HG03565 (cell line): ENCODE measurements around the gene KLK5.
"Not testable (repeated sequence)": the region's sequence is repeated elsewhere in the genome, so short reads cannot be mapped to it uniquely, and the experiment has no call there.

Experiments used
- ATAC-seq: cut with Tn5 transposase; IDR thresholded peaks from one replicate; pipeline ENCODE4 v1.9.1; 2021; ENCODE audit warnings: mild to moderate bottlenecking, moderate library complexity; ENCODE audit not compliant: unreplicated experiment

Gene KLK5

GRCh38 chr19:50924586-50924985 lies 28.3 kb downstream of the KLK5 start:
- ATAC-seq, result no peak

- no peak for ATAC-seq
These were observed 30.5 kb downstream of the KLK5 start for GRCh38 chr19:50922317-50922853.

GRCh38 chr19:50921426-50922316 lies 31.2 kb downstream of the KLK5 start:
- no peak for ATAC-seq

- no peak for ATAC-seq
These were observed 36.8 kb downstream of the KLK5 start for GRCh38 chr19:50916069-50916468.

- ATAC-seq, result no peak
These were observed 39.8 kb downstream of the KLK5 start for GRCh38 chr19:50912727-50913716.

GRCh38 chr19:50912102-50912599 lies 40.7 kb downstream of the KLK5 start:
- no peak for ATAC-seq

GRCh38 chr19:50911206-50912101 lies 41.4 kb downstream of the KLK5 start, which contains the start of gene KLK4:
Gene KLK4, minus strand, starts transcription at chr19:50911395. Its CDS starts 657 bp downstream, at chr19:50910738.
- no peak for ATAC-seq

GRCh38 chr19:50910722-50911121 lies 42.1 kb downstream of the KLK5 start:
- ATAC-seq, result no peak

GRCh38 chr19:50909240-50910070 lies 43.4 kb downstream of the KLK5 start:
- ATAC-seq, result peak; percentile 63

GRCh38 chr19:50908336-50908735 lies 44.5 kb downstream of the KLK5 start:
- ATAC-seq, result no peak

GRCh38 chr19:50906217-50906616 lies 46.6 kb downstream of the KLK5 start:
- ATAC-seq, result no peak

- no peak for ATAC-seq
These were observed 50.2 kb downstream of the KLK5 start for GRCh38 chr19:50902640-50903039.

- no peak for ATAC-seq
These were observed 53.3 kb downstream of the KLK5 start for GRCh38 chr19:50899569-50899968.

- no peak for ATAC-seq
These were observed 54.8 kb downstream of the KLK5 start for GRCh38 chr19:50898018-50898417.

- ATAC-seq, result no peak
These were observed 55.2 kb downstream of the KLK5 start for GRCh38 chr19:50897612-50898011.

GRCh38 chr19:50897191-50897607 lies 55.6 kb downstream of the KLK5 start:
- ATAC-seq, result peak; percentile 13

GRCh38 chr19:50896591-50897190 lies 56.1 kb downstream of the KLK5 start:
- peak; percentile 90 for ATAC-seq

GRCh38 chr19:50896089-50896590 lies 56.7 kb downstream of the KLK5 start:
- not testable (repeated sequence) for ATAC-seq
